DMS 273 treated with DMSO at 0.1 percent for 48 hours (cell line): ENCODE measurements around the gene TEAD2.

ENCODE experiments used
- DNase-seq: peaks from one replicate; lab custom pipeline; 2025; lab: John Stamatoyannopoulos, UW

The TEAD2 gene

DNA sequence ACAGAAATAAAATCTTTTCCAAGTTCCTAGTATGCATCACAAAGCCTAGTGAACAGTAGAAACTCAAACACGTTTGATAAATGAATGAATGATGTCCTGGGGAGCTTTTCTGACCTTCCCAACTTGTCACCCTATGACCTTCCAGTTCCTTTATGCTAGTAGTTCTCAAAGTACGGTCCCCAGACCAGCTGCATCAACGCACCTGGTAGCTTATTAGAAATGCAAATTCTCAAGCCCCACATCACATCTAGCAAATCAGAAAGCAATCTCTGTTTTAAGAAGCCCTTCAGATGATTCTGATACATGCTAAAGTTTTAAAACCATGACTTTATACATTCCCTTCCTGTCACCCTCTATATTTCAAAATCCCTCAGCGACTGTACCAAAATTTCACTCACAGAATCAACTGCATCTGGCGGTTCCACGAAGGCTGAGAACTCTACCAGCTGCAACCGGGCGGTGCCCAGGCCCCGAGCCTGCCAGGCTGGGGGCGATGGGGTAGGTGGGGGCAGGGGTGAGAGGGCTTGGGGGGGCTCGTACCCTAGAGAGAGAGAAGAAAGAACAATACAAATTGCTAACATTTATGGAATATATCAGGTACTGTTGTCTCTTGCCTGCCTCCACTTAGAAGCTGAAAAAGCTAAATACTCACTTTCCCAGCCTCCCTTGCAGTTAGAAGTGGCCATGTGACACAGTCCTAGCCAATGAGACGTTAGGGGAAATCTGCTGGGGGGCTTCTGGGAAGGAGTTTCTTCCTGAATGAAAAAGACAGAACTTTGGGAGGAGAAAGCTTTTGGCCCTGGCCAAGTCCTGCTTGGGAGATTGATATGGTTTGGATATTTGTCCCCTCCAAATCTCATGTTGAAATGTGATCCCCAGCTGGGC, 13.7 kb downstream of the TEAD2 start:
- no peak for DNase-seq

DNA sequence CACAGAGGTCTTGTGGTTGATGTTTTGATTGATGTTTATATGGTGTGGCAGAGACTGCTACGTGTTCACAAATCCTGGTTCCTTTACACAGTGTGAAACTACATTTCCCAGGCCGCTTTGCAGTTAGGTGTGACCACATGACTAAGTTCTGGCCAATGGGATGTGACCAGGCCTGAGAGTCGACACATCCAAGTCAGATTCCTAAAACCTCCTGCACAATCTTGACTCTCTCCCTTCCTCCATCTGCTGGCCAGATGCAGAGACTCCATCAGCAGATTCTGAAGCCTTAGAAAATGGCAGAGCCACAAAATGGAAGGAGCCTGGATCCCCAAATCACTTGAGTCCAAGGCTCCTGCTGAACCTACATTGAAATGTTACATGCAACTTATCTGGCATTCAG, 14.4 kb downstream of the TEAD2 start:
- DNase-seq, result peak; percentile 49

DNA sequence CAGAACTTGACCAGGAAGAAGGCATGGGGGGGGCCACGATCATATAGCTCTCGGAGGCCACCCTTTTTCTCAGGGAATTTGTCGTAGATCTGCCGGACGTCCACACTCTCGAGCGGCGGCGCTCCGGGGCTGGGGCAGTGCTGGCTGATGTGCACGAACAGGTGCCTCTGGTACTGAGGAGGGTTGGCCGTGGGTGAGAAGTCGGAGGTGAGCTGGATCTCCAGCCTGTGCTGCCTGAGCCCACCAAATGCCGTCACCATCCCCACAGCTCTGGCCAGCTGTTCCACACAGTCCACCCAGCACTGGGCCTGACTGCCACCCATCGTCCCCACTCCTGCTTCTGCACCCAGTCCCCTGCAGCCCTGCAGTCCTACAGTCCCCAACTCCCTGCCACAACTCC, 15.0 kb downstream of the TEAD2 start:
- no peak for DNase-seq

DNA sequence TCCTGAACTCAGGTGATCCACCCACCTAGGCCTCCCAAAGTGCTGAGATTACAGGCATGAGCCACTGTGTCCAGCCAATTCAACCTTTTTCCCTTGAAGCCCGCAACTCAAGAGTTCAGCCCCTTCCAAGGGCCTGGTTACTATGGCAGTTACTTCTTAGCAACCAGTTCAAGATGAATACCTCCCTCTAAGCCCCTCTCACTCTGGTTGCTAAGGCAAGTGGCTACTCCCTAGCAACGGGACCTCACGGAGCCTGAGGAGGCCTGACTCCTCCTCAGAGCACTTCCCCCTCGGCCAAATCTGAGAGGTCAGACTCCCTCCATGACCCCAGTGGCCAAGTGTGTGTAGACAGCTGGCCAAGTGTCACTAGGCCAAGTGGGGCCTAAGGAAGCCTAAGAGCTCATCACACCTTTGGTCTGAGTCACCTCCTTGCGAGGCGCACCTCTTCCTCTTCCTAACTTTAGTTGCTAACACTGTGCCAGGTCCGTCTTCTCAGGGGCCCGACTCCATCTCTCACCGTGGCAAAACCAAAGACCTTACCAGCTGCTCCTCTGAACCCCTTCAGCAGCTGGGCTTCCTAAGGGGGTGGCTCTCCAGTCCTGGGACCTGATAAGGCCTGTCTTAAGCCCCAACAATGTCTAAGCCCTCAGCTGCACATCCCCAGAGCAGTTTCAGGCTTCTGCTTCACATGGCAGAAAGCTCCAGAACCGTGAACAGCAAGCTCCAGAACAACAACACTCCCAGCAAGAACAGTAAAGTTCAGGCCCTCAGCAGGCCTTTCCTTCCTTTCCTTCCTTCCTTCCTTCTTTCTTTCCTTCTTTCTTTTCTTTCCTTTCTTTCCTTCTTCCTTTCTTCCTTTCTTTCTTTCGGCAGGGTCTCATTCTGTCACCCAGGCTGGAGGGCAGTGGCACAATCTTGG, 17.5 kb downstream of the TEAD2 start:
- DNase-seq, result no peak

DNA sequence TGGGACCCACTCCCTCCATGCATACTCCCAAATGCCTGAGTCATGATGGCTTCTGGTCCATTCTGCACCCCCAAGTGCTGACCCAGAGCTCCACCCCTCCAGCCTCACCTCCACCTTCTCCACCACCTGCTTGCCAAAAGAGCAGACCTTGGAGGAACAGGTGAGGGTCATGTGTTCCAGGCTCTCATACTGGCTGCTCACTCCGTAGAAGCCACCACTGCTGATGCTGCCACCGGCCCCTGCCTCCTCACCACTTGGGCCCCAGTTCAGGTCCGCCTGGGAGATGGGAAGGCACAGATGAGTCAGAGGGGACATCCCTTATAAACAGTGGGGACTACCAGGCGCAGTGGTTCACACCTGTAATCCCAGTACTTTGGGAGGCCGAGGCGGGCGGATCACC, 19.1 kb downstream of the TEAD2 start:
- no peak for DNase-seq

DNA sequence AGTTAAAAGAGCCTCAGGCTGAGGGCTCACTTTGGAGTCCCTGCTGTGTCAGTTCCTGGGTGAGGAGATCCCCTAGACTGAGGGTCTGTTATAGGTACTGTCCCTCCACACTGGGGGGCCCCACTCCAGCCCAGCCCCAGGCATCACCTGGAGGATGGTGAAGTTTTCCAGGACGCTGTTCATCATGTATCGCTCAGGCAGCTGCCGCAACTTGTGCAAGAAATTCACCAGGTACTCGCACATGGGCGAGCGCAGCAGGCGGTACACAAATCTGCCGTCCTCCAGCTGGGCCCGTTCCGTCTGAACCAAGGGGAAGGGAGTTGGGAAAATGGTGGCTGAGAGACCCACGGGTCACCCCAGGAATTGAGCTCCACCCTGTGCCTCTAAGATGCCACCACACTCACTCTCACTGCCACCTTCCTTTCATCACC, 19.9 kb downstream of the TEAD2 start:
- DNase-seq, result no peak

DNA sequence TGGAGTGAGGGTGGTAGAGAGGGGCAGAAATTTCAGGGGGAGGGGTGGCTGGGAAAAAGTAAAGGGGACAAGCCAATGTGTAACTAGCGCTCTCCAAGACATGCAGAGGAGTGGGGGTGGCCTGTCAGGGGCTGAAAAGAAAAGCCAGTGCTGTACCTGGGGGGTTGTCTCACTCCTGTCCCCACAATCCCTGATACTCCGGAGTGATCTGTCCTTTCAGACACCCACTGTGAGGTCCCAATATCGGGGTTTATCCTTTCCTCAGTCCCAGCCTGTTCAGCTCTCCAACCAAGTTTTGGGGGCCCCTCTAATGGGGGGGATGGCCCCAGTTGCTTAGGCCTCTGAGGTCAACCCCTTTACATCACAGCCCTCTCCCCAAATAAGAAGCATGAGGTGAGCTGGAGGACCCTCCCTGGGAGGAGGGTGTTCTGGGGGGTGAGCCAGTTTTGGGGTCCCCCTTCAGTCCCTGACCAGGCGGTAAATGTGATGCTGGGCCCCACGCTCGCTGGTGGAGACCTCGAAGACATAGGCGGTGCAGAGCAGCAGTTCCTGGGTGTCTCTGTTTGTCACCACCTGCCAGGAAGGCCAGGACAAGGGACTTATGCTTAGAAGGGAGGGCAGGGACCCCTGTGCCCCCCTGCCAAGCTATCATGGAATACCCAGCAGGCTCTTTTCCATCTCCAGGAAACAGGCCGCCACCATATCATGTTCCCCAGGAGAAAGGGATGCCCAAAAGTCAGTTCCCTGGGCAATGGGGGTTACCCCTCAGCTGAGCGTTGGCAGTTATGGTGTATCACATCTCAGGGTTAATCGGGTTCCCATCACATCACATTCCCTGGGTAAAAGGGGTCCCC, 21.1 kb downstream of the TEAD2 start:
- DNase-seq, result no peak

DNA sequence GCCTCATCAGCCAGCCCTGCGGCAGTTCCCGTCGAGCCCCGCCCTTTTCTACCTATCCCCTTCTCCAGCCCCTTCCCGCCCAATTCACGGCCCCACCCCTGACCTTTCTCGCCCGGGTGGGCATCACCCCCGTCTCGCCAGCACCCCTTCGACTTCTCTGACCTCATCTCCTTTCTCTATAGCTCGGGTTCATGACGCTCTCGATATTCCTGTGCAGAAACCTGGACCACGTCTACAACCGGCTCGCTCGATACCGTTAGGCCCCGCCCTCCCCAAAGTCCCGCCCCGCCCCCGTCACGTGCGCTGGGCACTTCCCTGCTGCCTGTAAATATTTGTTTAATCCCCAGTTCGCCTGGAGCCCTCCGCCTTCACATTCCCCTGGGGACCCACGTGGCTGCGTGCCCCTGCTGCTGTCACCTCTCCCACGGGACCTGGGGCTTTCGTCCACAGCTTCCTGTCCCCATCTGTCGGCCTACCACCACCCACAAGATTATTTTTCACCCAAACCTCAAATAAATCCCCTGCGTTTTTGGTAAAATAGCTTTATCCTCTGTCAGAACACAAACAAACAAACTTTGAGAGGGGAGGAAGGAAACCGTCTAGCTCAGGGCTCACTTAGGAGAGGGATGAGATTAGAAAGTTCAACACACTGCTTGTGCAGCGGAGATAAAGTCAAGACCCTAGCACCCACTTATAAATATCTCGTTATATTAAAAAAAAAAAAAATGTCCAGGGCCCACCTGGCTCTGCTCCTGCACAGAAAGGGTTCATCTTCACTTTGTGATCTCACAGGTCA, 21.9 kb downstream of the TEAD2 start:
- DNase-seq, result no peak

DNA sequence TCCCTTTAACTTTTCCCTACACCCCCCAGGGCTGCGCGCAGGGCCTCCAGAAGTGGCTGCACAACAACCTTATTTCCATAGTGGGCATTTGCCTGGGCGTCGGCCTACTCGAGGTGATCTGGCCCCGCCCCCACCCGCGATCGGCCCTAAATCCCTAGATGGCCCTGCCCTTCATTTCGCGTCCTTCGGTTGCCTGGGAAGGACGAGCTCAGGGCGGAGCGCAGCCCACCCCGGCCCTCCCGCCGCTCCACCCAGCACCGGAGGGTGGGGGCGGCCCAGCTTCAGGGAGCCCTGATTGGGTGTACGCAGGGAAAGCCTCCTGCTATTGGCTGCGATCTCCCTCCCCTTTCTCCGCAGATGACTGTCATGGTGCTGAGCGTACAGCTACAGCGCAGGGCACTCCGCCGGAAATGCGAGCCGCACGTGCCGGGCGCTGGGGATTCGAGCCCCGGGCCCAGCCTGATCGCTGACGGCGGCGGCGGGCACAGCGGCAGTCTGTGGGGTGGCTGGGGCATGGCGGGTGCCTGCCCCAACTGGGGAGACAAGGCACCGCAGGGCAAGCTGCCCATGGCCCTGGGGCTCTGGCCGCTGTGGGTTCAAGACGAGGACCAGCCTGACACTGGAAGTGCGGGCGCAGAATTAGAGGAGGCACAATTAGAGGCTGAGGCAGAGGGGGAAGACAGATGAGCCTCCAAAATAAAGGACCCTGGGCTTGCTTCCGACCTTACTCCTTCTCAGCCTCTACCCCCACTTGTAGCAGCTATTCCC, 22.7 kb downstream of the TEAD2 start:
- DNase-seq, result no peak

DNA sequence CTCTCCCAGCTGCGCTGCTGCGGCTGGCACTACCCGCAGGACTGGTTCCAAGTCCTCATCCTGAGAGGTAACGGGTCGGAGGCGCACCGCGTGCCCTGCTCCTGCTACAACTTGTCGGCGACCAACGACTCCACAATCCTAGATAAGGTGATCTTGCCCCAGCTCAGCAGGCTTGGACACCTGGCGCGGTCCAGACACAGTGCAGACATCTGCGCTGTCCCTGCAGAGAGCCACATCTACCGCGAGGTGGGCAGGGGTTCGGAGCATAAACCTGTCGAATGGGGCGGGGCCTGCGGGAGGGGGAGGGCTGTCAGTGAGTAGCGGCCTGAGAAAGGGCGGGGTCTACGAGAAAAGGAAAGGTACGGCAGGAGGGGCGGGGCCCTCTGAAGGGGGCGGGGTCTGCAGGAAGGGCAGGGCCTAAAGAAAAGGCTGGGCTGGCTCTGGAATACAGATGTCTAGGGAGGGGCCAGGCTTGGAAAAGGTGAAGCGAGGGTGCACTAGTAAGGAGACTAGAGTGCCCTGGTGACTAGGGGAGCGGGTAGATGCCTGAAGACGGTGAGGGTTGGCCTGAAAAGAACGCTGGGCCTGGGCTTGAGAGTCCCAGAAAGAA, 23.4 kb downstream of the TEAD2 start:
- no peak for DNase-seq

DNA sequence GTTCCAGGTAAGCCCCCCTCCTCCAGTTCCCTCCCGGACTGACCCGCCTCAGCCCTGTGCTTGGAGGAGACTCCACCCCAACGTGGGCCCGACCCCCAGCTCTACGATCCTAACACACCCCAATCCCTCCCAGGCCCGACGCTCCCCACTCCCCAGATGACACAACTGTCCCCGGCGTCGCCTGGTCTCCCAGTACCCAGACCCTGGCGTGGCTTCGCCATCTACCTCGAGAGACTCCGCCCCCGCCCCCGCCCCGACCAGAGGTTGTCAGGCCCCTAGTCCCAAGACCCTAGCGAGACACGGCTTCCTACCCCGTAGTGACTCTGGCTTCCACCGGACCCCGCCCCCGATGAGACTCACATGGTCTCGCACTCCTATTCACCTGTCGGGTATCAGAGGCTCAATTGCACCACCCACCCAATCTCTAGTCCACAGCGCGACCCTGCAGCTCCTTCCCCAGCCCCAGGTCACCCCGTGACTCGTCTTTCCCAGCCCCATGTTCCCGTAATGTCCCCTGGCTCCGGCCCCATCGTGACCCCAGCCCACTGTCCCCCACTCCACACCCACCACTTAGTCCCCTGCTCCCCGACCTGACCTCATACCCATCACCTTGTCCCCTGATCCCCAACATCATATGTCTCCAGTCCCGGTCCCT, 24.1 kb downstream of the TEAD2 start:
- no peak for DNase-seq

DNA sequence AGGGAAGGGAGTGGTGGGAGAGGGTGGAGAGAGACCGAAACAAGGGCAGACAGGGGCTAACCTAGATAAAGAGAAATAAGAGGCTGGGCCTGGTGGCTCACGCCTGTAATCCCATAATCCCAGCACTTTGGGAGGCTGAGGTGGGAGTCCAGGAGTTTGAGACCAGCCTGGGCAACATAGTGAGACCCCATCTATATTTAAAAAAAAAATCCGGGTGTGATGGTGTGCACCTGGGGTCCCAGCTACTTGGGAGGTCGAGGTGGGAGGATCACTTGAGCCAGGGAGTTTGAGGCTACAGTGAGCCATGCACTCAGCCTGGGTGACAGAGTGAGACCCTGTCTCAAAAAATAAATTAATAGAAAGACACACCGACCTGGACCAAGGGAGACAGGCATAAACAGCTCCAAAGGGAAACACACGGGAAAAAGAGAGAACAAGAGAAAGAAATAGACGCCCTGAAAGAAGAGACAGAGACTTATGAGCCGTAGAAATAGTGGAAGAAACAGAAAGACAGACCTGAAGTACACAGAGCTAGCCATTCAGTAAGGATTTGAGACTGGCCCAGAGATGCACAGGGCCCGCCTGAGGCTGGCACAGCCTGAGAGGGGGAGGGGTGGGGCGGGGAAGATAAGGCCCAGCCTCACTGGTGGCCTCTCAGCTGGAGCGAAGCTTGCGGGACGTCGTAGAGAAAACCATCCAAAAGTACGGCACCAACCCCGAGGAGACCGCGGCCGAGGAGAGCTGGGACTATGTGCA, 24.8 kb downstream of the TEAD2 start:
- no peak for DNase-seq

DNA sequence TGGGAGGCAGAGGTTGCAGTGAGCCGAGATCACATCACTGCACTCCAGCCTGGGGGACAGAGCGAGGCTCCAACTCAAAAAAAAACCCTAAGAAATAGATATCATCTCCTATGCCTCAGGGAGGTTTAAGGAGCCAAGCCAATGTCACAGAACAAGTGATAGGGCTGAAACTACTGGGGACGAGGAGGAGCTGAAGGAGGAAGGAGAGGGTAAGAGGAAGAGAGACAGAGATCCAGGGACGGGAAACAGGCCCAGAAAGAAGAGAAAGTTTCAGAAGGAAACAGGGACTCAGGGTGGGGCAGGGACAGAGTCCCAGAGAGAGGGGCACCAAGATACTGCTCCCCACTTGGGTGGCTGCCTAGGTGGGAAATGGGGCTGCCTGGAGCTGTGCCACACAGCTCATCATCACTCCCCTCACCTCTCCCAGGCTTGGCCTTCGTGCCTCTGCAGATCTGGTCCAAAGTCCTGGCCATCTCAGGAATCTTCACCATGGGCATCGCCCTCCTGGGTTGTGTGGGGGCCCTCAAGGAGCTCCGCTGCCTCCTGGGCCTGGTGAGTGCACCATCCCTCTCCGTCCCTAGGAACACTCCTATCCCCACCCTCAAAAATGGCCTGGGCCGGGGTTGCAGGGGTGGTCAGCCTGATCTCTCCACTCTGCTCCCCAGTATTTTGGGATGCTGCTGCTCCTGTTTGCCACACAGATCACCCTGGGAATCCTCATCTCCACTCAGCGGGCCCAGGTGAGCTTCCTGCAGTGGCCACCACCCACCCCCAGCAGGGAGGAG, 25.5 kb downstream of the TEAD2 start:
- DNase-seq, result no peak

DNA sequence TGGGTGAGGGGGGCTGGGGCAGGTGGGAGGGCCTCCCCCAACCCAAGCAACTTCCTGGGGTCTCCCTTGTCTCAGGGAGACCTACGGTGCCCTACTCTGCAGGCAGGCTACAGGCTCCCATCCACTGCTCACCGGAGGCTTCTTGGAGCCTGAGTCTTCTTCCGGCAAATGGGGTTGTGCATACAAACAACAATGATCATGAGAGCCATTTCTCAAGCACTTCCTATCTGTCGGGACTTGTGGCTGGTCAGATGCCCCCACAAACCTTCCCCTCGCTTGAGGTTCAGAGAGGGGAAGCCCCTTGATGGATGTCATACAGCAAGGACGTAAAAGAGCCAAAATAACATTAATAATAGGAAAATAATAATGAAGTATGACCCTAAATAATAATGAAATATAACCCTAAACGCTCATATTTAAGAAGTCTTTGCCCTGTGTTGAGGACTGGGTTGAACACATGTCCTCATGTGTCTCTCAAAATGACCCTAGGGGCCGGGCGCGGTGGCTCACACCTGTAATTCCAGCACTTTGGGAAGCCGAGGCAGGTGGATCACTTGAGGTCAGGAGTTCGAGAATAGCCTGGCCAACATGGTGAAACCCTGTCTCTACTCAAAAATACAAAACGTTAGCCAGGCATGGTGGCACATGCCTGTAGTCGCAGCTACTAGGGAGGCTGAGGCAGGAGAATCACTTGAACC, 26.3 kb downstream of the TEAD2 start:
- DNase-seq, result no peak

DNA sequence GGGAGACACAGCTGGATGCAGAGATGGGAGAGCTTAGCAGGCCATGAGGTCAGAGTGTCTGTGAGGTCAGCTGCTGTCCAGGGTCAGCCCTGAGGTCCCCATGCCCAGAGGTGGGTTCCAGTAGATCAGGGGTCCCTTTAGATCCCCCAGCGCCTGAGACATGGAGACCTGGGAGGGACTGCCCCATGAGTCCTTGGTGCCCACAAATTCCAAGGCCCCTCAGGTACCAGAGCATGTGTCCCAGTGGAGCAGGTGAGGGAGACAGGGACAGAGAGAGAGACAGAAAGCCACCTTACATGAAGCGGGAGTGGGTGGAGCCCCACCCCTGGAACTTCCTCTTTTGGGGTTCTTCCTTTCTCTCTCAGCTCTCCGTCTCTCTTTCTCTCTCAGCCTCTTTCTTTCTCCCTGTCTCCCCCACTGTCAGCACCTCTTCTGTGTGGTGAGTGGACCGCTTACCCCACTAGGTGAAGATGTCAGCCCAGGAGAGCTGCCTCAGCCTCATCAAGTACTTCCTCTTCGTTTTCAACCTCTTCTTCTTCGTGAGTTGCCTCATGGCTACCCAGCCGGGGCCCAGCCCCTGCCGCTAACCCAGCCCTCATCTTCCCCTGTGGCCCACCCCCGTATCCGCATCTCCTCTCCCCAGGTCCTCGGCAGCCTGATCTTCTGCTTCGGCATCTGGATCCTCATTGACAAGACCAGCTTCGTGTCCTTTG, 27.0 kb downstream of the TEAD2 start, which contains the start of gene CD37:
TSS of gene CD37 (plus strand) at position 336 of the 713 bp plus-strand sequence. CDS start at position 471, 135 bp downstream.
- DNase-seq, result no peak

DNA sequence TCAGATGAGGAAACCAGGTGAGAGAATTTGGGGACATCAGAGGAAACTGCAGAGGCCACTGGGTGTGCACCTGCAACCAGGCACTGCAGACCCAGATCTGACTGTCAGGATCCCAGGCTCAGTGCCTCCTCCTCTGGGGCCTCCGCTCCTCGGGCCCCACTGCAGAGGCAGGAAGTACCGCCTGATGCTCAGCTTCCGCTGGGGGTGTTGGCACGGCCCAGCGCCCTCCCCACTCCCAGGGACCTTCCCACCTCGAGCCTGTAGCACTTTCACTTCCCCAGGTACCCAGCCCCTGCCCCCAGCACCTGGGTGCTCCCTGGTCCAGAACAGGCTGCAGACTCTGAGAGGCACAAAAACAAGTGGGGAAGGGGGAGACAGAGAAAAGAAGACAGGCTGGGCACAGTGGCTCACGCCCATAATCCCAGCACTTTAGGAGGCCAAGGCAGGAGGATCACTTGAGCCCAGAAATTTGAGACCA, 28.4 kb downstream of the TEAD2 start:
- DNase-seq, result no peak
